GM18907 (cell line): ENCODE results near the gene BRPF3.
"Not testable (repeated sequence)": the region's sequence is repeated elsewhere in the genome, so short reads cannot be mapped to it uniquely, and the experiment has no call there.

Experiments used
- ATAC-seq: cut with Tn5 transposase; IDR thresholded peaks from one replicate; pipeline ENCODE4 v1.9.1; 2021; ENCODE audit warnings: mild to moderate bottlenecking, moderate library complexity; ENCODE audit not compliant: unreplicated experiment

Gene BRPF3

GRCh38 chr6:36200154-36200891 lies 3.8 kb downstream of the BRPF3 start:
- no peak for ATAC-seq

DNA sequence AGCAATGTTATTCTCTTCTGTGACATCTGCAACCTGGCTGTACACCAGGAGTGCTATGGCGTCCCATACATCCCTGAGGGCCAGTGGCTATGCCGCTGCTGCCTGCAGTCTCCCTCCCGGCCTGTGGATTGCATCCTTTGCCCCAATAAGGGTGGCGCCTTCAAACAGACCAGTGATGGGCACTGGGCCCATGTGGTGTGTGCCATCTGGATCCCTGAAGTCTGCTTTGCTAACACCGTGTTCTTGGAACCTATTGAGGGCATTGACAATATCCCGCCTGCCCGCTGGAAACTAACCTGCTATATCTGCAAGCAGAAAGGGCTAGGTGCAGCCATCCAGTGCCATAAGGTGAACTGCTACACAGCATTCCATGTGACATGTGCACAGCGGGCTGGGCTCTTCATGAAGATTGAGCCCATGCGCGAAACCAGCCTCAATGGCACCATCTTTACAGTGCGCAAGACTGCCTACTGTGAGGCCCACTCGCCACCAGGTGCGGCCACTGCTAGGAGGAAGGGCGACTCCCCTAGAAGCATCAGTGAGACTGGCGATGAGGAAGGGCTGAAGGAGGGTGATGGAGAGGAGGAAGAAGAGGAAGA lies 4.6 kb downstream of the BRPF3 start:
- no peak for ATAC-seq

DNA sequence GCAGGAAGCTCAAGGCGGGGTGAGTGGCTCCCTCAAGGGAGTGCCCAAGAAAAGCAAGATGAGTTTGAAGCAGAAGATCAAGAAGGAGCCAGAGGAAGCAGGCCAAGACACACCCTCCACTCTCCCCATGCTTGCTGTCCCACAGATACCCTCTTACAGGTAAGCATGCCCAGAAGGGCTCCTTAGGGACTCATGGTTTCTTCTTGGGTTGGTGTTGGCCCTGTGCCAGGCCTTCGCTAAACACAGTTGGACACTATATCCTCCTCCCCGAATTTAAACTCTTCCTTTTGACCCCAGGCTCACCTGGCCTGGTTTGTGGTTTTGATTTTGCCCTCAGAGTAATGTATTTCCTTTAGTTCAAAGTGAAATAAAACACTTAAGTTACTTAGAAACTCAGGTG lies 5.1 kb downstream of the BRPF3 start:
- no peak for ATAC-seq

DNA sequence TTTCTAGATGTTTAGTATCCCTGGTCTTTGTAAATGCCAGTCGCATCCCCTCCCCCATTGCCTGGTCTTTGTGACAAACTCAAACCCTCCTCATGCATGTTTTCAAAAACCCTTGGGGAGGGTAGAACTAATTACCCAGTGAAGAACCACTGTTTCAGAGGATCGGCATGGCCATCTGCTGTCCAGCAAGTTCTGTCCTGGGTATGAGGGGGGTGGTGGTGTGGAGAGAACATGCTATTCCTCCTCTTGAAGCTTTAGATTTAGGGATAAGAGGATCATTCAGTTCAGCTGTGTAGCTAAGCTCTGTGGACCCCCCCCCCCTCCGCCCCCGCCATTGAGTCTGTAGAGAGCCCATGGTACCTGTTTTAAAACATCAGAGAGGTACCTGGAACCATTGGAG lies 5.6 kb downstream of the BRPF3 start:
- no peak for ATAC-seq

DNA sequence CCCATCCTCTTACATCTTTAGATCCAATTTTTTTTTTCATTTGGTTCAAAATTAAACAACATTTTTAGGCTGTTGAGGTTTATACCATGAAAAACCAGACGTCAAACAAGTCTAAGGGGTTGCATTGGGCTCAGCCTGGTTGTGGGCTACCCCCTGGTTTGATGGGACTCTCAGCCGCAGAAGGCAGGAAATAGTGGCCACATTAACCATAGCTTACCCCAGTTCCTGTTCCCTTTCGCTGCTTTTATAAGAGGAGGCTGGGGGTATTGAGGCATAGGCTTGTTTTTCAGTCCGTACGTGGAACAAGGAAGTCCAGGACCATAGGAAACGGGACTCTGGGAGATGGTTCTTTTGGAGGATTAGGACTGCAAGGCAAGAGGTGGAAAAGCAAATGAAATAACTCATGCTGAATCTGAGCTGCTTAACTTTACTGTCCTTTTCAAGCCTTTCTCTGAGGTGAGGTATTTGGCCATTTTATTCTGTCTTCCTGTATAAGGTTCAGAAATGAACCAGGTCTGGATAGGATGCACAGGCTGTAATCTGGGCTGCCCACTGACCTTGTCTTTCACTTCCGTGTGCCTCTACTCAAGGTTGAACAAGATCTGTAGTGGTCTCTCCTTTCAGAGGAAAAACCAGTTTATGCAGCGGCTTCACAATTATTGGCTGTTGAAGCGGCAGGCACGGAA lies 7.7 kb downstream of the BRPF3 start:
- peak; percentile 62 for ATAC-seq

GRCh38 chr6:36207155-36207554 lies 10.6 kb downstream of the BRPF3 start:
- no peak for ATAC-seq

- no peak for ATAC-seq
Measured at GRCh38 chr6:36209606-36210005, 13.1 kb downstream of the BRPF3 start.

GRCh38 chr6:36210182-36210581 lies 13.6 kb downstream of the BRPF3 start:
- no peak for ATAC-seq

DNA sequence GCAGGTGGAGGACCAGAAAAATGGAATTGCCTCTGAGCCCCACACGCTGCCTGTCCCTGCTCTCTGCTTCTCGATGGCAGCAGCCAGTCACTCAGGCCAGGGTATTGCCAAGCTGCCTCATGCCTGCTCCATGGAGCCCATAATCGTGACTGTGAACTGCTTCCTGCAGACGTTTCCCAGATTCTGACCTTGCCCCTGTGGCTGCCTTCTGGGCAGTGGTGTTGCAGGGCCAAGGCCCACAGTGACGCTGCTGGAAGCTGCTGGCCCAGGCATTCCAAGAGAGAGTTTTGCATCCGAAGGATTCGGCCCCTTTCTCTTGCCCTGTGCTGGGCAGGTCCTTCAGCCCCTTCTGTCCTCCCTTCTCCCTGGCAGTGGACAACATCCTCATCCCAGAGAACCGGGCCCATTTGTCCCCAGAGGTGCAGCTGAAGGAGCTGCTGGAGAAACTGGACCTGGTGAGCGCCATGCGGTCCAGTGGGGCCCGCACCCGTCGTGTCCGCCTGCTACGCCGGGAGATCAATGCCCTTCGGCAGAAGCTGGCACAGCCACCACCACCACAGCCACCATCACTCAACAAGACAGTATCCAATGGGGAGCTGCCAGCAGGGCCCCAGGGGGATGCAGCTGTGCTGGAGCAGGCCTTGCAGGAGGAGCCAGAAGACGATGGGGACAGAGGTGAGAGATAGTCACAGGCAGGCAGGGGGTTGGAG lies 14.5 kb downstream of the BRPF3 start:
- ATAC-seq, result no peak

GRCh38 chr6:36216559-36216958 lies 20.0 kb downstream of the BRPF3 start:
- ATAC-seq, result no peak

DNA sequence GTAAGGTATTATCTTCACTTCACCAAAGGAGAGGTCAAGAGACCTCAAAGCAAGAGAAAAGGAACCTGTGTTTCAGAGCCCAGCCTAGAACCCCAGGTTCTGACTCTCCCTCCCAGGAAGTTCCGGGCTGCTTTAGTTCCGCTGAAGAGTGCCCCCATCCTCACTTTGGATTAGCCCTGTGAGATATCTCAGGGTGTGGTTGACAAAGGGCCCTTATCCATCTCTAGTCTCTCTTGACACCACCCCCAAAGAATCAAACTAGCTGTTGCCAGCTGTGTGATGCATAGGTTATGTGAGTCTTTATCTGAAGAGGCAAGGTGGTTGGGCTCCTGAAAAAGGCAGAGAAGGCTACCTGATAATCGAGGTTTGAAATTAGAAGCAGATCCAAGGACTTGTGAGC lies 20.6 kb downstream of the BRPF3 start:
- ATAC-seq, result no peak

- no peak for ATAC-seq
Measured at GRCh38 chr6:36217946-36218345, 21.4 kb downstream of the BRPF3 start.

DNA sequence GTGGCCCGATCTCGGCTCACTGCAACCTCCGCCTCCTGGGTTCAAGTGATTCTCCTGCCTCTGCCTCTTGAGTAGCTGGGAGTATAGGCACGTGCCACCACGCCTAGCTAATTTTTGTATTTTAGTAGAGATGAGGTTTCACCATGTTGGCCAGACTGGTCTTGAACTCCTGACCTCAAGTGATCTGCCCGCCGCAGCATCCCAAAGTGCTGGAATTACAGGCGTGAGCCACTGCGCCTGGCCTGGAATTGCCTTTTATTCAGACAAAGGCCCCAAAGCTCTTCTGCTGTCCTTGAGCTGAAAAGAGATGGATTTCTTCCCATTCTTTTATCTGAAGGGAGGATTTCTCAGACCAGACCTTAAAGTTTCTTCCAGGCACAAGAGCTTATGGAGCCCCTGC lies 22.0 kb downstream of the BRPF3 start:
- not testable (repeated sequence) for ATAC-seq

DNA sequence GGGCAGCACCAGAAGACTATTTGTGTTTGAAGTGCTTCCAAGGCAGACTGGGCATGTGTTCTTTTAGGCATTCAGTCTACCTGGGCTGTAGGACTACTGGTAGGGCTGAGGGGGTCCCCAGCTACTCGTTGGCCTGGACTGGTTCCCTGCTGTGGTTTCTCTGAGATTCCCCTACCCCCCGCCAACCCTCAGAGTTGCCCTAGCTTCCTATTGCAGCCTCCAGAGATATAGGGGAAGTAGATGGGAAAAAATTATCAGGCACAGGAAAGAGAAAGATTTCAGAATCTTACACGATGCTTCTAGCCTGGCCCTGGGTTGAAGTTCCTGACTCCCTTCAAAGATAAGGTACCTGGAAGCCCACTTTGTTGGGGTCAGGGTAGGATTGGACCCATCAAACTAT lies 22.5 kb downstream of the BRPF3 start:
- ATAC-seq, result no peak

GRCh38 chr6:36220226-36220625 lies 23.7 kb downstream of the BRPF3 start:
- ATAC-seq, result no peak

DNA sequence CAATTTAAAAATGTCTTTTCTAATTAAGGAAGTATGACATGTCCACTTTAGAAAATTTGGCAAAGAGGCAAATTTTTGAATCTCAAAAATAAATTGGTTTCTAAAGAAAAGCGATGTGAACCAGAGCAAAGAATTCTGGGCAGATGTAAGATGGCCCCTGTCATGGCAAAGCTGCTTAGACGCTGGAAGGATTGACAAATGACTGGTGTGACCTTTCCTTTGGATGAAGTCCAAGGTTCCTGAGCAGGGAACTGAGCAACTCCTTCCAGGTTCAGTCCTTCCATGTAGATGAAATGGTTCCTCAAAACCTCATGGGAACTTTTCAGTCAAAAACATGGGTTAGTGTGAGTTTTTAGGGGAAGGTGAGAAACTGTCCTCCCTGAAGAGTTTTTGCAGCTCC lies 25.1 kb downstream of the BRPF3 start:
- no peak for ATAC-seq

GRCh38 chr6:36222924-36223323 lies 26.4 kb downstream of the BRPF3 start:
- ATAC-seq, result no peak

- no peak for ATAC-seq
Measured at GRCh38 chr6:36223706-36224105, 27.2 kb downstream of the BRPF3 start.

DNA sequence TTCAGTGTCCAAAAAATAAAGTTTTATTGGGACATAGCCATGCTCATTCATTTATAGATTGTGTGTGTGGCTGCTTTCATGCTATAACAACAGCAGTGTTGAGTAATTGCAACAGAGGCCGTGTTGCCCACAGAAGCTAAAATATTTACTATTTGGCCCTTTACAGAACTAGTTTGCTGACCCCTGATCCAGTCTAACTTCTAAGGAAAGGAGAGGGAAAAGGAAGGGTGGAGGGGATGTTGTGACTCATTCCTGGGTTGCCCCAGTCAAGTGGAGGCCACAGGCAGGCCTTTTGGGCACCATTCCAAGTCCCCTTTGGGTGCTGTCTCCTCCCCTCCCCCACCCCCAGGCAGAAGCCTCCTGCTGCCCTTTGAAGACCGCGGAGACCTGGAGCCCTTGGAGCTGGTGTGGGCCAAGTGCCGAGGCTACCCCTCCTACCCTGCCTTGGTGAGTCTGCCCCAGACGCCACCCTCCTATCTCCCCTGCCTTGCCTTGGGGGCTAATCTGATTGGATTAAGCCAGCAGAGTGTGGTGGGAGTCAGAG lies 28.4 kb downstream of the BRPF3 start:
- ATAC-seq, result no peak

- ATAC-seq, result no peak
Measured at GRCh38 chr6:36226438-36227047, 30.0 kb downstream of the BRPF3 start.
